Choroid plexus epithelial cell (primary cell): ENCODE data around the gene MEAK7.
A peak's percentile ranks its signal among the peaks of the same experiment; 100 is the strongest.

Experiments
- DNase-seq: peaks from one replicate; pipeline ENCODE4 v3.0.0-alpha.2; 2010; ENCODE audit warnings: low read depth
- H3K4me3 ChIP-seq: 2 replicates; pipeline ENCODE4 v1.5.1; 2011; ENCODE audit warnings: low read depth, mild to moderate bottlenecking, control low read depth, low read length, moderate library complexity
- TF ChIP-seq, protein P1 (sequence below): conservative IDR thresholded peaks from 2 replicates; pipeline ENCODE4 v1.5.1; 2011; ENCODE audit warnings: low read depth, mild to moderate bottlenecking, control low read depth, inconsistent platforms, low read length, moderate library complexity

Gene MEAK7

DNA sequence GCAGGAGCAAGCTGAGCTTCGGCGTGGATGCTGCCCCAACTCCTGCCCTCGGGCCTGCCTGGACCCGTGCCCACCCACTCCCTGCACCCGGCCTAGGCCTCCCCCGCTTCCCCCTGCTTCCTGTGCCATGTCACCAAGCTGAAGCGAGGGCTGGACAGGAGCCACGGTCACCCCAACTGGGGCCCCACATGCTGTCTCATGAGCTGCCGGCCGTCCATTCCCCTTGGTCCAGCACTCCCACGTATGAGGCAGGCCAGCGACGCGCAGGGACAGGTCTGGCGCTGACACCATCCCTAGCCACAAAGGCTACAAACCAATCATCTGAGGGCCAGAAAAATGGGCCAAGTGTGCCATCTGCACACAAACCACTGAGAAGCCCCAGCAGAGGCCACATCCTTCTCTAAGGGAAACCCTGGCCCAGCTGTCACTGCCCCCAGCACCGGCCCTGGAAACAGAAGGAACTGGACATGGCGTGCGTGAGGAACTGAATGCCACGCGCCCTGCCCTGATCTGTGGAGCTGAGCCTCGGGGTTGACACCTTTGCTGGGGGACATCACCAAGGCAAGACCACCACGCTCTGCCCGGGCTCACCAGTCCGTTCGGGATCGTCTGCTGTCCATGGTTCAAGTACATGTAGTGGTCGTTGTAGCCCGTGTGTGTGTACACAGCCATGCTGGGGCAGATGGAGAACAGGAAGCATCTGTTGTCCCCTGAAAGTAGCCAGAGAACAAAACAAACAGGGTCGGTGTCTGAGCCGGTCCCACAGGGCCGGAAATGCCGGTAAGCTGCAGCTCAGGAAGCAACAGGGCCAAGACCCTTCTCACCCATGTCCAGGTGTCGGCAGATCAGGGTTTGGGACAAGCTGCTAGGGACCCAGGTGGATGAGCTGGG, 22.2 kb downstream of the MEAK7 start:
- TF ChIP-seq, protein P1, sequence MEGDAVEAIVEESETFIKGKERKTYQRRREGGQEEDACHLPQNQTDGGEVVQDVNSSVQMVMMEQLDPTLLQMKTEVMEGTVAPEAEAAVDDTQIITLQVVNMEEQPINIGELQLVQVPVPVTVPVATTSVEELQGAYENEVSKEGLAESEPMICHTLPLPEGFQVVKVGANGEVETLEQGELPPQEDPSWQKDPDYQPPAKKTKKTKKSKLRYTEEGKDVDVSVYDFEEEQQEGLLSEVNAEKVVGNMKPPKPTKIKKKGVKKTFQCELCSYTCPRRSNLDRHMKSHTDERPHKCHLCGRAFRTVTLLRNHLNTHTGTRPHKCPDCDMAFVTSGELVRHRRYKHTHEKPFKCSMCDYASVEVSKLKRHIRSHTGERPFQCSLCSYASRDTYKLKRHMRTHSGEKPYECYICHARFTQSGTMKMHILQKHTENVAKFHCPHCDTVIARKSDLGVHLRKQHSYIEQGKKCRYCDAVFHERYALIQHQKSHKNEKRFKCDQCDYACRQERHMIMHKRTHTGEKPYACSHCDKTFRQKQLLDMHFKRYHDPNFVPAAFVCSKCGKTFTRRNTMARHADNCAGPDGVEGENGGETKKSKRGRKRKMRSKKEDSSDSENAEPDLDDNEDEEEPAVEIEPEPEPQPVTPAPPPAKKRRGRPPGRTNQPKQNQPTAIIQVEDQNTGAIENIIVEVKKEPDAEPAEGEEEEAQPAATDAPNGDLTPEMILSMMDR: no peak
- H3K4me3 ChIP-seq: no peak overlapping the region
- no peak for DNase-seq

DNA sequence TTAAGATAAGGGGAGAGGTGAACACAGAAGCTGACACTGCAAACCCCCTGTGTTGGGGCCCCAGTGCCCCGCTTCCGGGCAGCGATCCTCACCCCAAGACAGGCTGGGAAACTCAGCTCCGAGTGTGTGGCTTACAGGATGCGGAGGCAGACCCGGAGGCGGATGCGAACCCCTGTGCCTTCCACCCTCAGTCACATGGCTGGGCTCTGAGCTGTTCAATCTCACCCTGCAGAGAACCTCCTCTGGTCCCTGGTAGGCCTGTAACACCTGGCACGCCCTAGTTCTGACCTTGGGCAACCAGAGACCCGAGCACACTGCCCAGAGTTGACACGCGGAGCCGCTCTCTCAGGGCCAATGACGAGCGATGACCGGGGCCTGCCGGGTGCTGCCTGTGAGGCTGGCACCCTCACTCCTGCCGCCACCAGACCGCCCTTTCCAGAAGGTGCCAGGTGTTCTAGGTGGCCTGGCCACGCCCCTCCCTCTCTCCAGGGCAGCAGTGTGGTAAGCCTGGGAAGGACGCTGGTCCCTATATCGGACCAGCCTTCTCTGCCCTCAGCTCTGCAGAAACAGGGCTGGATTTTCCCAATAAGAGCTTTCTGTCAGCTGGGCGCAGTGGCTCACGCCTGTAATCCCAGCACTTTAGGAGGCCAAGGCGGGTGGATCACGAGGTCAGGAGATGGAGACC, 23.3 kb downstream of the MEAK7 start:
- H3K4me3 ChIP-seq: no peak overlapping the region
- TF ChIP-seq, protein P1: no peak
- DNase-seq: no peak

DNA sequence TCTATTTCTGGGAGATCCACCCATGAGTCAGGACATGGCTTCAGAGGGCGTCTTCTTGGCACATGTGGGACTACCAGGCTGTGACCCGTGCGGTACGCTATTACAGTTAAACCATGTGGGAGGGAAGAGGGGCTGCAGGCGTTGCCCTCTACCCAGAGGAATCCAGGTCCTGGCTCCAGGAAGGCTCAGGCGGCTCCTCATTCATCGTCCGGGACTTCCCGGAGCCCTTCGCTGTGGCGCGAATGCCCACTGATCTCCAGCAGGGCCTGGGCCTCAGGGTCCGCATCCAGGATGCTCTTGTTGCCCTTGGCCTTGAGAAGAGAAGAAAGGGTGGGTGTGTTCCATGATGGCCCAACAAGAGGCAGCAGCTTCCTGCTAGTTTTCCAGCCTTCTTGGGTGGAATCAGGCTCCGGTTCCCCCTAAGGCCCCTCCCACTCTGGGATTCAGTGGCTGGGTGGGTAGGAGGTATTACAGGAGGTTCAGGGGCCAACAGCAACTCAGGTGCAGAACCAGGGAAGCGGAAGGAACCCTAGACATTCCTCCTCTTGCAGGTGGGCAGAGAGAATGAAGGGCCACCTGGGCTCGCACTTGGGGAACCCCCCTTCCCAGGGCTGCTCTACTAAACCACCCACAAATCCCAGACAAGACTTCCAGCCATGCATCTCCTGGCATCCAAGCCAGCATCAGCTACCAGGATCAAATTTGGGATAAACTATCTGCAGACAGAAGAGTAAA, 24.6 kb downstream of the MEAK7 start:
- H3K4me3 ChIP-seq: no peak overlapping the region
- TF ChIP-seq, protein P1: no peak
- DNase-seq: no peak

DNA sequence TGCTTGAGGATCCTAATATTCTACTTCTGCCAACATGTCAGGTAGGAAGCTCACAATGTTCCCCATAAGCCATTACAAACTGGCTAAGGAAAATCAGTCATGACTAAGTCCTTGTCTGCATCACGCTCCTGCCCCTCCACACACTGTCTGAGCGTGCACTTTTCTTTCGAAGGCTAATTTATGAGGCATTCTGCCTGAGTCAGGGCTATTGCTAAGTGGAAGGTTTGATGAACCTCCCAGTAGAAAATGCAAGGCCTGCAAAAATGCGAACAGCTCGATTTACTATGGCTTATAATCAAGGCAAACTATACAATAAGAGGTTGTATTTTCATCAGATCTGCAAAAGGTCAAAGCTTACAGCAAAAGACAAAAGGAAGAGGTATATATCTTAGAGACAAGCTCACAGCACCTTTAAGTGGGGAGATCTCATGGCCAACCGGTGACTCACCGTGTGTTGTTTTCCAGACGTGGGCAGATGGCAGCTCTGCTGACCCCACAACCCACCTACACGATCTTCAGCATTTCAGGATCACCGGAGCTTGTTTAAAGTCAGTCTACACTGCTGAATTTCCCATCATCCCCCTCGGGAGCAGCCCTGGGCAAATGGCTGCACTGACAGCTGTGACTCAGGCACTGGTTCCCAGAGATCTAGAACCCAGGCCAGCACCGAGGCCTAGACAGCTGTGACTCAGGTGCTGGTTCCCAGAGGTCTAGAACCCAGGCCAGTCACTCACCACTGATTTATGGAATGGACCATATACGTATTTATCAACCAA, 26.1 kb downstream of the MEAK7 start:
- DNase-seq: peak; percentile 50
- H3K4me3 ChIP-seq: no peak overlapping the region
- TF ChIP-seq, protein P1: no peak

DNA sequence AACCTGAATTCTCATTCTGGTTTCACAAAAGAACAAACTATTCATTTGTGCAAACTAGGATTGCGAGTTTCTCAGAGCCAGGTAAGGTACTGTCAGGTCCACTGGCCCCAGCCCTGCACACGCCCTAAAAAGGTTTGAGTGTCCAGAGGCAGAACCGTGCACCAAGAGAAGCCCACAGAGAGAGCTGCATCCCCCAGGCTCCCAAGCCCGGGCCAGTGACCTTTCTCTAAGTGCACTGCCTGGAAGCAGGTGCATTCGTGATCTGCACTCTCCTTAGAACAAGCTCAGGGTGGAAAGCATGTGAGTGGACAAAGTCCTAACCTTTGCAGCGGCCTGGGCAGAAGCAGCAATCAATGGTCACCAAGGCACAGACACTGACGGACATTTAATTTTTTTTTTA, 26.8 kb downstream of the MEAK7 start:
- DNase-seq: no peak
- no peak overlapping the region for H3K4me3 ChIP-seq
- TF ChIP-seq, protein P1: no peak

DNA sequence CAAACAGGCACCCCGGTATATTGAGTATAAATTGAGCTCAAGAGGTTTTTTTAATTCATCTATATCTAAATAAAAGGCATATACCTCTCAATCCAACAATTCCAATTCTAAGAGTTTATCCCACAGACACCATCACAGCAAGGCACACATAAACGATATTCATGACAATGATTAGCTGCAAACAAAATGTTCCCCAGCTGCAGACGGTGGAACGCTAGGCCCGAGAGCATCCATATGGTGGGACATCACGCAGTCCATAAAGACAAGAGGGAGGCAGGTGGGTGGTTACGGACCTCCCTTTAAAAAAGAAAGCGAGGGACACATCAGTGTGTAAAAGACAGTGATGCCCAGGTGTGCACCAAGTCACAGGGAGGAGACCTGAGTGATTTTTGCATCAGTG, 28.1 kb downstream of the MEAK7 start:
- TF ChIP-seq, protein P1: no peak
- no peak for DNase-seq
- H3K4me3 ChIP-seq: no peak overlapping the region
